GM18519 (cell line): ENCODE data around the gene P2RX1.
"Not testable (repeated sequence)": the region's sequence is repeated elsewhere in the genome, so short reads cannot be mapped to it uniquely, and the experiment has no call there.

Experiments used
- ATAC-seq: cut with Tn5 transposase; IDR thresholded peaks from one replicate; pipeline ENCODE4 v1.9.1; 2021; ENCODE audit warnings: mild to moderate bottlenecking, moderate library complexity; ENCODE audit not compliant: unreplicated experiment, low FRiP score

P2RX1 gene

GRCh38 chr17:3861761-3862681 is 54.2 kb downstream of the P2RX1 start:
- no peak for ATAC-seq

GRCh38 chr17:3860939-3861700 is 55.1 kb downstream of the P2RX1 start:
- ATAC-seq: no peak

- no peak for ATAC-seq
Measured at GRCh38 chr17:3859940-3860339, 56.3 kb downstream of the P2RX1 start.

- no peak for ATAC-seq
Measured at GRCh38 chr17:3857261-3858105, 58.8 kb downstream of the P2RX1 start.

GRCh38 chr17:3854204-3854603 is 62.1 kb downstream of the P2RX1 start:
- ATAC-seq: not testable (repeated sequence)

GRCh38 chr17:3852561-3852960 is 63.7 kb downstream of the P2RX1 start:
- no peak for ATAC-seq

- ATAC-seq: no peak
Measured at GRCh38 chr17:3851461-3852100, 64.7 kb downstream of the P2RX1 start.

GRCh38 chr17:3848229-3848835 is 67.9 kb downstream of the P2RX1 start:
- no peak for ATAC-seq

GRCh38 chr17:3847165-3847670 is 69.0 kb downstream of the P2RX1 start:
- no peak for ATAC-seq
